ENCODE results near the gene IFNB1.

DNA sequence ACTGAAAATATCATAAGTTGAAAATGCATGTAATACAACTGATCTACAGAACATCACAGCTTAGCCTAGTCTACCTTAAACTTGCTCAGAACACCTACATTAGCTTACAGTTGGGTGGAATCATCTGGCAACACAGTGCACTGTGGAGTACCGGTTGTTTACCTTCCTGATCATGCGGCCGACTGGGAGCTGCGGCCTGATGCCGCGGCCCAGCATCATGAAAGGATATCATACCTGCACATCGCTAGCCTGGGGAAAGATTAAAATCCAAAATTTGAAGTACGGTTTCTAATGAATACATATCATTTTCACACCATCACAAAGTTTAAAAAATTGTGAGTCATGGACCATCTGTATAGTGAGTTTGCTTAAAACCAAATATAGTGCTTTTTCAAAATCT lies 48.1 kb downstream of the IFNB1 start:
- TF ChIP-seq, protein P1, sequence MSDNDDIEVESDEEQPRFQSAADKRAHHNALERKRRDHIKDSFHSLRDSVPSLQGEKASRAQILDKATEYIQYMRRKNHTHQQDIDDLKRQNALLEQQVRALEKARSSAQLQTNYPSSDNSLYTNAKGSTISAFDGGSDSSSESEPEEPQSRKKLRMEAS (IDR thresholded peaks at IDR 0.05), result no peak
- TF ChIP-seq CEBPB (IDR thresholded peaks at IDR 0.05) (no peak), RAD21 (IDR thresholded peaks at IDR 0.05; ENCODE audit: low read depth) (no peak)

All from Ishikawa (cell line).